DMS79 treated with DMSO at 0.1 percent for 48 hours (cell line): ENCODE measurements around the gene ANKRD27.
"Not testable (repeated sequence)": the region's sequence is repeated elsewhere in the genome, so short reads cannot be mapped to it uniquely, and the experiment has no call there.

Source experiments
- DNase-seq: peaks from one replicate; lab custom pipeline; 2025; lab: John Stamatoyannopoulos, UW

ANKRD27 gene

GRCh38 chr19:32674931-32675719 lies at the start of gene ANKRD27:
Gene ANKRD27 (minus strand): TSS chr19:32675180. CDS start chr19:32659015, 16,165 bp downstream.
- DNase-seq = peak; percentile 98

- DNase-seq = no peak
These were observed 45.9 kb upstream of the ANKRD27 start for GRCh38 chr19:32720936-32721250.

DNA sequence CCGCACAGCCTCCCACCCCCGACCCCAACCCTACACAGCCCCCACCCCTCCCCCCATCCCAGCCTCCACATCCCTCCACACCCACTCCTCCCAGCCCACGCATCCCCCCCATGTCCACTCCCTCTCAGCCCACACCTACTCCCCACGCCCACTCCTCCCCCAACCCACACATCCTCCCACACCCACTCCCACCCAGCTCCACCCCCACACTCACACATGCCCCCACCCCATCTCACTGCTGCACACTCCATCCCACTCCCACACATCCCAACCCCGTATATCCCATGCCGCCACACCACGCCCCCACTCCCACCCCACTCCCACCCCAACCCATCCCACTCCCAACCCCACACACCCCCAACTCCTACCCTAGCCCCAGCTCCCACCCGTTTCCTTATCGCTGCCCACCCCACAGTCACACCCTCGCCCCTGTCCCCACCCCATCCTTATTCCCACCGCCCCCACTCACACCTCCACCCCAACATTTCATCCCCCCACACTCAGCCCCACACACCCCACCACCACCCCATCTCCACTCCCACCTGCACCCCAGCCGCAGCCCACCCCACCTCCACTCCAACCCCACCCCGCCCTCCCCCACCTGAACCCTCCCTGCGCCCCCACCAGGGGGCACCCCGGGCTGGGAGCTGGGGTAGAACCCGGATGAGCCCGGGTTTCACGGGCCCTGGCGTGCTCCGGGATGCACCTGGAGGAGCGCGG lies 45.4 kb upstream of the ANKRD27 start:
- DNase-seq = no peak

- DNase-seq = no peak
These were observed 44.7 kb upstream of the ANKRD27 start, which contains the start of gene TDRD12 for GRCh38 chr19:32719611-32720059. Gene TDRD12 (plus strand): TSS chr19:32719767. CDS start chr19:32720073, 306 bp downstream.

DNA sequence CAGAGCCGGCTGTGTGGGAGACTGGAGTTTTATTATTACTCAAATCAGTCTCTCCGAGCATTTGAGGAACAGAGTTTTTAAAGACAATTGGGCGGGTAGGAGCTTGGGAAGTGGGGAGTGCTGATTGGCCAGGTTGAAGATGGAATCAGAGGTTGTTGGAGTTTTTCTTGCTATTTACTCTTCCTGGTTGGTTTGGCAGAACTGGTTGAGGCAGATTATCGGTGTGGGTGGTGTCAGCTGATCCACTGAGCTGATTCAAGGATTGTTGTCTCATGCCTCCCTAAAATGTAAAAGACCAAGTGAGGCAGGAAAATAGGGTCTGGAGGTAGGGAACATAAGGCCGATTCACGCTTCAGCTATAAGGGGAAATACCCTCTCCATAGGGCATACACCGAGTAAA lies 43.3 kb upstream of the ANKRD27 start:
- DNase-seq = no peak

DNA sequence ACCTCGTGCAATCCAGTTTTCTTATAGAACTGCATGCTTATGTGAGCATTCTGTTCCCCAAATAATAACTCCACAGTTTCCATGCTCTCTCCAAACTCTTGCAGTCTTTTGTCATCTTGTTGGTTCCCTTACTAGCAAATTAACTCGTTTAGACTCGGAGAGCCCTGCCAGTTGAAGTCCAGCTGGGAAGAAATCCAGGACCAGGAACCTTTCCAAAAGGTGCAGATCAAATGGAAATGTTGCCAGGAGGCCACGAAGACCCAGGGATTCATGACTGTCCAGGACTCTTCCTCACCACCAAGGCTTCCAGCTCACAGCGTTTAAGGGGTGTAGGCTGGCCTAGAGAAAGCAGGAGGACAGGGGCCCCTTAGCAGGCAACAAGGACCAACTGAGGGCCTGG lies 42.5 kb upstream of the ANKRD27 start:
- no peak for DNase-seq

DNA sequence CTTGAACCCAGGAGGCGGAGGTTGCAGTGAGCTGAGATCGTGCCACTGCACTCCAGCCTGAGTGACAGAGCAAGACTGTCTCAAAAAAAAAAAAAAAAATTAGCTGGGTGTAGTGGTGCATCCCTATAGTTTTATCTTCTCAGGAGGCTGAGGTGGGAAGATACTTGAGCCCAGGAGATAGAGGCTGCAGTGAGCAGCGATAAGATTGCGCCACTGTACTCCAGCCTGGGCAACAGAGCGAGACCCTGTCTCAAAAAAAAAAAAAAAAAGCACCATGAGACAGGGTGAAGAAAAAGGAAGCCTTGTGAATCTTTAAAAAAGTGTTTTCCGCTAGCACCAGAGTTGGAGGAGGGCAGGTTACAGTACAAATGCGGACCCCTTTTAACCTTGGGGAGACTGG lies 41.2 kb upstream of the ANKRD27 start:
- DNase-seq = not testable (repeated sequence)

- DNase-seq = no peak
These were observed 36.8 kb upstream of the ANKRD27 start for GRCh38 chr19:32711747-32712146.

GRCh38 chr19:32709032-32709431 lies 34.1 kb upstream of the ANKRD27 start:
- no peak for DNase-seq

- DNase-seq = no peak
These were observed 33.5 kb upstream of the ANKRD27 start for GRCh38 chr19:32708457-32708856.

GRCh38 chr19:32704006-32704405 lies 29.0 kb upstream of the ANKRD27 start:
- DNase-seq = not testable (repeated sequence)

- DNase-seq = peak; percentile 5
These were observed 27.0 kb upstream of the ANKRD27 start for GRCh38 chr19:32702010-32702409.

- not testable (repeated sequence) for DNase-seq
These were observed 25.1 kb upstream of the ANKRD27 start for GRCh38 chr19:32700129-32700528.

- not testable (repeated sequence) for DNase-seq
These were observed 21.8 kb upstream of the ANKRD27 start for GRCh38 chr19:32696771-32697170.

DNA sequence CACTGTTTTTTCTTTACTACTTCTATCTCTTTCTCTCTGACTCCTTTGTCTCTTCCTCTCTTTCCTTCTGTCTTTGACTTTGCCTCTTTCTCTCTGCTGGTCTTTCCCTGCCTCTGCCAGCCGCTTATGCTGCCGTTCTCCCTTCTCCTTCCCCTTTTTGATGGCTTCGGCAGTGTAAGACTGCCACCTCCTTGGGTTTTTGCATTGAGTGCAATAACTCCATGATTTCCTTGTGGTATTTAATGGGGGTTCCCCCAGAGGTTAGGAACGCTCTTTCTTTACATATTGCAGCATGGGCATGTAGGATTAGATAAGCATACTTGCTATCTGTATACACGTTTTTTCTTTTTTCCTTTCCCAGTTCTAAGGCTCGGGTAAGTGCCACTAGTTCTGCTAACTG lies 20.5 kb upstream of the ANKRD27 start:
- not testable (repeated sequence) for DNase-seq

- not testable (repeated sequence) for DNase-seq
These were observed 19.9 kb upstream of the ANKRD27 start for GRCh38 chr19:32694851-32695250.

- DNase-seq = not testable (repeated sequence)
These were observed 19.3 kb upstream of the ANKRD27 start for GRCh38 chr19:32694316-32694715.

- not testable (repeated sequence) for DNase-seq
These were observed 18.4 kb upstream of the ANKRD27 start for GRCh38 chr19:32693151-32694108.

DNA sequence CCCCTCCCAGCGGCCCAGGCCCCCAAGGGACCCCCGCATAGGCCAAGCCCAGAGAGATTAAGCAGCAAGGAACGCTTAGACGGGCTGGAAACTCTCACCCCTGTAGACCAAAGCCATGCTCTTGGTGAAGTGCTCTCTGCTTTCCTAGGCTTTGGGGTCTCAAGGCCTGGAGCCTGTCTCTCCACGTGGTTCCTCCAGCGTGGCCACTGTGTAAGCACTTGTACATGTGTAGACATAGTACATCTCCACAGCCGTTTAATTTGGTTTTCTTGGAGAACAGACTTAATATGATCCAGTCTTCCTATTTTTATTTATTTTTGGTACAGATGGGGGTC lies 17.7 kb upstream of the ANKRD27 start:
- DNase-seq = no peak

DNA sequence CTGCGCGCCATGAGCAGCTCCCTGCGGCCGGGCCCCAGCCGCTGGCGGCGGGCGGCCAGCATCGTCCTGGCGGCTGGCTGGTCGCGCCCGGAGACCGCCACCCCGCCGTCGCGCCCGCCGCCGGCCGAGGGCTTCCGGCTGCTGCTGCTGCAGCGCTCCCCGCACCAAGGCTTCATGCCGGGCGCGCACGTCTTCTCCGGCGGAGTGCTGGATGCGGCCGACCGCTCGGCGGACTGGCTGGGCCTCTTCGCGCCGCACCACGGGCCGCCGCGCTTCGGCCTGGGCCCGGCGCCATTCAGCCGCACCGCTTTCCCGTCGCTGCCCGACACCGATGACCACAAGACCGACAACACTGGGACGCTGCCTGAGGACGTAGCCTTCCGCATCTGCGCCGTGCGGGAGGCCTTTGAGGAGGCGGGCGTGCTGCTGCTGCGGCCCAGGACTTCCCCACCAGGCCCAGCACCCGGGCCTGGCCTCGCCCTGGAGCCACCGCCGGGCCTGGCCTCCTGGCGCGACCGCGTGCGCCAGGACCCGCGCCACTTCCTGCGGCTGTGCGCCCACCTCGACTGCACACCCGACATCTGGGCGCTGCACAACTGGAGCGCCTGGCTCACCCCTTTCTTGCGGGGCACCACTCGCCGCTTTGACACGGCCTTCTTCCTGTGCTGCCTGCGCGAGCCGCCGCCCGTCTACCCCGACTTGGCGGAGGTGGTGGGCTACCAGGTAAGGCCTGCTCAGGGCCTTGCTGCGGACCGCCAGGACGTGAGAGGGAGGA lies 17.2 kb upstream of the ANKRD27 start:
- DNase-seq = no peak

DNA sequence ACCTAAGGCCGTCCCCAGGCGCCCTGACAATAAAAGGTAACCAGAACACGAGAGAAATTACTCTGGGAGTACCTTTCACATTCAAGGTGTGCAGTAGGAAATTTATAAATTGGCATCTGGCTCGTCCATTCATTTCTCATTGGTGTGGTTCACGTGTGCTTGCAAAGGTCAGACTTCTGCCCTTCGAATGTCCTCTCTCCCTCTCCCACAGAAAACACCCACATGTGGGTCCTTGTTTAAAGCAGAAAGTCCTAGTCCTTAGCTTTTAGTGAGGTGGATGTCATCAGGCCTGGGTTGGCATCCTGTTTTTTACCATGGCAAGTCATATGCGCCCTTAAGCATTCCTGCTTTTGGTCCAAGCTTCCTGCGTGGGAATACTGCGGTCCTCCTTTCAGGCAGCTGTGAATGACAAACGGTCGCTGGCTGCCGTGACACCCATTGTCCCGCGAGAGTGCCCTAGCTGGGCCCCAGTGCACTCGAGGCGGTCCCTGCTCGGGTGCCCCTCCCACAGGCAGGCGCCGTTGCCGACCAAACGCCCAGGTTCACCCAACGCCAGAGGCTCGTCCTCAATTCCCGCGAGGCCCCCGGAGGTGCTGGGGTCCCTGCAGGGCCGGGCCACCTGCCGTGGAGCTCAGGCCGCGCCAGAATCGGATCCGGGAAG lies 16.4 kb upstream of the ANKRD27 start, which contains the start of gene NUDT19:
Gene NUDT19, plus strand, starts transcription at position 531 of the 661 bp plus-strand sequence. CDS start 140 bp downstream, outside the sequence.
- DNase-seq = peak; percentile 62
